Fibroblast of skin of right biceps (primary cell): ENCODE results near the gene SH3GL3.
A peak's percentile ranks its signal among the peaks of the same experiment; 100 is the strongest.

Experiments used
- DNase-seq: peaks from one replicate; pipeline ENCODE4 v3.0.0-alpha.2; 2013

SH3GL3 gene

GRCh38 chr15:83510001-83510400 lies 62.9 kb downstream of the SH3GL3 start:
- no peak for DNase-seq

- no peak for DNase-seq
Measured at GRCh38 chr15:83512459-83512858, 65.3 kb downstream of the SH3GL3 start.

- no peak for DNase-seq
Measured at GRCh38 chr15:83514584-83514983, 67.4 kb downstream of the SH3GL3 start.

GRCh38 chr15:83515164-83515563 lies 68.0 kb downstream of the SH3GL3 start:
- DNase-seq = no peak

- peak; percentile 62 for DNase-seq
Measured at GRCh38 chr15:83516935-83517334, 69.8 kb downstream of the SH3GL3 start.

GRCh38 chr15:83526319-83526718 lies 79.2 kb downstream of the SH3GL3 start:
- DNase-seq = no peak

- no peak for DNase-seq
Measured at GRCh38 chr15:83533410-83533962, 86.3 kb downstream of the SH3GL3 start.

- DNase-seq = no peak
Measured at GRCh38 chr15:83537606-83538005, 90.5 kb downstream of the SH3GL3 start.

GRCh38 chr15:83538682-83539081 lies 91.5 kb downstream of the SH3GL3 start:
- DNase-seq = peak; percentile 6

- DNase-seq = no peak
Measured at GRCh38 chr15:83545804-83546511, 98.8 kb downstream of the SH3GL3 start.

- DNase-seq = no peak
Measured at GRCh38 chr15:83546512-83546888, 99.4 kb downstream of the SH3GL3 start.

GRCh38 chr15:83547168-83547567 lies 100.0 kb downstream of the SH3GL3 start:
- DNase-seq = no peak

- DNase-seq = no peak
Measured at GRCh38 chr15:83549623-83550022, 102.5 kb downstream of the SH3GL3 start.

GRCh38 chr15:83554558-83554957 lies 107.4 kb downstream of the SH3GL3 start:
- no peak for DNase-seq

GRCh38 chr15:83555383-83555782 lies 108.2 kb downstream of the SH3GL3 start:
- no peak for DNase-seq

GRCh38 chr15:83556068-83556467 lies 108.9 kb downstream of the SH3GL3 start:
- DNase-seq = no peak

- DNase-seq = no peak
Measured at GRCh38 chr15:83556754-83557153, 109.6 kb downstream of the SH3GL3 start.

- no peak for DNase-seq
Measured at GRCh38 chr15:83558146-83558545, 111.0 kb downstream of the SH3GL3 start.

- peak; percentile 71 for DNase-seq
Measured at GRCh38 chr15:83559310-83559966, 112.3 kb downstream of the SH3GL3 start.

GRCh38 chr15:83561661-83562060 lies 114.5 kb downstream of the SH3GL3 start:
- DNase-seq = peak; percentile 19

- DNase-seq = no peak
Measured at GRCh38 chr15:83565138-83565537, 118.0 kb downstream of the SH3GL3 start.

GRCh38 chr15:83565553-83566159 lies 118.5 kb downstream of the SH3GL3 start:
- peak; percentile 22 for DNase-seq

GRCh38 chr15:83567318-83567717 lies 120.2 kb downstream of the SH3GL3 start:
- peak; percentile 14 for DNase-seq

GRCh38 chr15:83569341-83569740 lies 122.2 kb downstream of the SH3GL3 start:
- no peak for DNase-seq
